ENCODE data around the gene KCNA1.

DNA sequence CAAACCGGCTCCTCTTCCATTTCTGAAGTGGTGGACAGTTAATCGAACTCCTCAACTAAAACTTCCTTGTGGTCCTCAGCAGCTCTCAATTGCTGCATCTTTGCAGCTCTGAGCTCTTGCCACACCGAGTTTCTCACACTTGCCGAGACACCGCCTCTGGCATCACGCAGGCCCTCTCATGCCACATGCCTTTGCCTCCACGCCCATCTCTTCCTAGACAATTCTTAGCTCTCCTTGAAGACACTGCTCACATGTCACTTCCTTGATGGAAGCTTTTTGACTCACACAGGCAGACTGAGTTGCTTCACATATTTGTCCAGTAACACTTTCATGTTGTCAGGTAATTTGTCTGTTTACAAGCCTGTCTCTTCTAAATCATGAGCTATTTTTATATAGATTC is 29.2 kb downstream of the KCNA1 start:
- TF ChIP-seq, protein P1, sequence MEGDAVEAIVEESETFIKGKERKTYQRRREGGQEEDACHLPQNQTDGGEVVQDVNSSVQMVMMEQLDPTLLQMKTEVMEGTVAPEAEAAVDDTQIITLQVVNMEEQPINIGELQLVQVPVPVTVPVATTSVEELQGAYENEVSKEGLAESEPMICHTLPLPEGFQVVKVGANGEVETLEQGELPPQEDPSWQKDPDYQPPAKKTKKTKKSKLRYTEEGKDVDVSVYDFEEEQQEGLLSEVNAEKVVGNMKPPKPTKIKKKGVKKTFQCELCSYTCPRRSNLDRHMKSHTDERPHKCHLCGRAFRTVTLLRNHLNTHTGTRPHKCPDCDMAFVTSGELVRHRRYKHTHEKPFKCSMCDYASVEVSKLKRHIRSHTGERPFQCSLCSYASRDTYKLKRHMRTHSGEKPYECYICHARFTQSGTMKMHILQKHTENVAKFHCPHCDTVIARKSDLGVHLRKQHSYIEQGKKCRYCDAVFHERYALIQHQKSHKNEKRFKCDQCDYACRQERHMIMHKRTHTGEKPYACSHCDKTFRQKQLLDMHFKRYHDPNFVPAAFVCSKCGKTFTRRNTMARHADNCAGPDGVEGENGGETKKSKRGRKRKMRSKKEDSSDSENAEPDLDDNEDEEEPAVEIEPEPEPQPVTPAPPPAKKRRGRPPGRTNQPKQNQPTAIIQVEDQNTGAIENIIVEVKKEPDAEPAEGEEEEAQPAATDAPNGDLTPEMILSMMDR (conservative IDR thresholded peaks at IDR 0.05 in 1 of 2, IDR thresholded peaks at IDR 0.05 in 1 of 2; ENCODE audit: low read depth in 1 of 2, low read length in 2 of 2): no peak
- no peak for TF ChIP-seq EZH2 (IDR thresholded peaks at IDR 0.05; ENCODE audit: low read length, missing control alignments)
